ENCODE measurements around the gene PHLDA3.

- TF ChIP-seq, protein P1, sequence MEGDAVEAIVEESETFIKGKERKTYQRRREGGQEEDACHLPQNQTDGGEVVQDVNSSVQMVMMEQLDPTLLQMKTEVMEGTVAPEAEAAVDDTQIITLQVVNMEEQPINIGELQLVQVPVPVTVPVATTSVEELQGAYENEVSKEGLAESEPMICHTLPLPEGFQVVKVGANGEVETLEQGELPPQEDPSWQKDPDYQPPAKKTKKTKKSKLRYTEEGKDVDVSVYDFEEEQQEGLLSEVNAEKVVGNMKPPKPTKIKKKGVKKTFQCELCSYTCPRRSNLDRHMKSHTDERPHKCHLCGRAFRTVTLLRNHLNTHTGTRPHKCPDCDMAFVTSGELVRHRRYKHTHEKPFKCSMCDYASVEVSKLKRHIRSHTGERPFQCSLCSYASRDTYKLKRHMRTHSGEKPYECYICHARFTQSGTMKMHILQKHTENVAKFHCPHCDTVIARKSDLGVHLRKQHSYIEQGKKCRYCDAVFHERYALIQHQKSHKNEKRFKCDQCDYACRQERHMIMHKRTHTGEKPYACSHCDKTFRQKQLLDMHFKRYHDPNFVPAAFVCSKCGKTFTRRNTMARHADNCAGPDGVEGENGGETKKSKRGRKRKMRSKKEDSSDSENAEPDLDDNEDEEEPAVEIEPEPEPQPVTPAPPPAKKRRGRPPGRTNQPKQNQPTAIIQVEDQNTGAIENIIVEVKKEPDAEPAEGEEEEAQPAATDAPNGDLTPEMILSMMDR (conservative IDR thresholded peaks at IDR 0.05; ENCODE audit: low read length): no peak
- no peak for TF ChIP-seq EZH2phosphoT487 (IDR thresholded peaks at IDR 0.05; ENCODE audit: borderline replicate concordance)
These were observed 37.1 kb upstream of the PHLDA3 start for GRCh38 chr1:201506092-201506491.
